Right atrium auricular region (tissue), 2 donors: ENCODE data around the gene APCDD1L. TPM values are rescaled to one million over a fixed set of nuclear protein-coding genes. Genes with fewer than 3 reads are reported as not detected.

Source experiments
- DNase-seq: peaks from one replicate; pipeline ENCODE4 v3.0.0-alpha.2; 2019; ENCODE audit warnings: low spot score
- H3K27ac ChIP-seq, 2 donors: fragments of 200-600 bp; sonication (generic); 1 replicate in 1 of 2; 2 replicates in 1 of 2; pipeline ENCODE4 v1.5.1; 2016 to 2019
- H3K27me3 ChIP-seq, 2 donors: fragments of 200-600 bp; sonication (generic); one replicate each; pipeline versions ENCODE4 v1.5.1 to v1.6.0; 2017 to 2019
- H3K36me3 ChIP-seq: fragments of 200-600 bp; sonication (generic); one replicate; pipeline ENCODE4 v1.5.1; 2016
- H3K4me1 ChIP-seq, 2 donors: fragments of 200-600 bp; sonication (generic); one replicate each; pipeline versions ENCODE4 v1.5.1 to v1.6.0; 2017 to 2019
- H3K4me3 ChIP-seq, 2 donors: fragments of 200-600 bp; sonication (generic); 1 replicate in 1 of 2; 2 replicates in 1 of 2; pipeline ENCODE4 v1.5.1; 2017 to 2019; ENCODE audit warnings: mild to moderate bottlenecking in 1 of 2, moderate library complexity in 1 of 2
- H3K9me3 ChIP-seq, 2 donors: fragments of 200-600 bp; sonication (generic); one replicate each; pipeline ENCODE4 v1.5.1; 2019
- total RNA-seq, 2 donors: library from RNA; depleted of rRNA; stranded (reverse); fragments of >200 nt; gene quantifications; one replicate each; pipeline ENCODE4 v1.1.0, GENCODE V29; 2016
- TF ChIP-seq, protein P1 (sequence below), 2 donors: fragments of 200-600 bp; sonication (generic); IDR thresholded peaks; one replicate each; pipeline ENCODE4 v1.5.1; 2019; ENCODE audit warnings: antibody characterized with exemption in 2 of 2

Gene APCDD1L
- total RNA-seq, 2 donors from 2014 or later, result 0.89 to 1.5 TPM

DNA sequence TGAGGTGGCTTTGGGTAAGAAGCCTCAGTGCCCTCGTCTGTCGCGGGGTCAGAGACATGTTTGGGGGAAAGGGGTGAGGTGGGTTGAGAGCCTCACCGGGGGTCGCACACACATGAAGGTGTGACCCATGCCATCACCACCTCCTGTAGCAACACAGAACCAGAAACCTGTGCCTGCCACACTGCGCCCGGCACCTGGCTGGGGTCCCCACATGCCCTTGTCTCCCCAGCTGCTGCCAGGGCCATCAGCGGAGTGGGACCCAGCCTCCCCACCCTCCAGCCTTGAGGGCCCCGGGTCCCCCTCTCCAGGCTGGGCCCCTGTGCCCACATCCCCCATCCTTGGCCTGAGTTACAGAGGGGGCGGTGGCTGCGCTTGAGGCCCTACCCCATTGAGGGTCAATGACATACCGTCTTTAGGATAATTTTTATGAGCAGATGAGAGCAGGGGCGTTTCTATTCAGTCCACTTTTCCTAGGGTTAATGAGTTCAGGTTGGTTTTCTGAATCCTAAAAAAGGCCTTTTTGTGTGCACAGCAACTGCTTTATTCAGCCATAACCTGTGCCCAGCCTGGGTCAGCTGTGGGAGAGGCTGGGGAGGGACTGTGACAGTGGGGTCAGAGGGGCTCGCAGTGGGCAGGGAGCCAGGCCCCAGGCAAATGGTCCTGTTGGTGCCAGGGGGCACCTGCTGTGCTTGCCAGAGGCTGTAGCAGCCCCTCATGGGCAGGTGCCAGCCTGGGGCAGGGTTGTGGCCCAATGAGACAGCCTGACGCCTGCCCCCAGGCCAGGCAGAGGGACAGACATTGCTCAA lies 19.4 kb downstream of the APCDD1L start:
- TF ChIP-seq, protein P1, sequence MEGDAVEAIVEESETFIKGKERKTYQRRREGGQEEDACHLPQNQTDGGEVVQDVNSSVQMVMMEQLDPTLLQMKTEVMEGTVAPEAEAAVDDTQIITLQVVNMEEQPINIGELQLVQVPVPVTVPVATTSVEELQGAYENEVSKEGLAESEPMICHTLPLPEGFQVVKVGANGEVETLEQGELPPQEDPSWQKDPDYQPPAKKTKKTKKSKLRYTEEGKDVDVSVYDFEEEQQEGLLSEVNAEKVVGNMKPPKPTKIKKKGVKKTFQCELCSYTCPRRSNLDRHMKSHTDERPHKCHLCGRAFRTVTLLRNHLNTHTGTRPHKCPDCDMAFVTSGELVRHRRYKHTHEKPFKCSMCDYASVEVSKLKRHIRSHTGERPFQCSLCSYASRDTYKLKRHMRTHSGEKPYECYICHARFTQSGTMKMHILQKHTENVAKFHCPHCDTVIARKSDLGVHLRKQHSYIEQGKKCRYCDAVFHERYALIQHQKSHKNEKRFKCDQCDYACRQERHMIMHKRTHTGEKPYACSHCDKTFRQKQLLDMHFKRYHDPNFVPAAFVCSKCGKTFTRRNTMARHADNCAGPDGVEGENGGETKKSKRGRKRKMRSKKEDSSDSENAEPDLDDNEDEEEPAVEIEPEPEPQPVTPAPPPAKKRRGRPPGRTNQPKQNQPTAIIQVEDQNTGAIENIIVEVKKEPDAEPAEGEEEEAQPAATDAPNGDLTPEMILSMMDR (IDR thresholded peaks at IDR 0.05), result no peak
- no peak for DNase-seq
- no peaks in the 10 kb centered on the region for H3K4me1 ChIP-seq
- no peak overlapping the region for H3K4me3 ChIP-seq
- no peak overlapping the region for H3K27ac ChIP-seq
- no peaks in the 10 kb centered on the region for H3K9me3 ChIP-seq
- H3K27me3 ChIP-seq, result no peaks in the 10 kb centered on the region
- H3K36me3 ChIP-seq, result no peaks in the 10 kb centered on the region

DNA sequence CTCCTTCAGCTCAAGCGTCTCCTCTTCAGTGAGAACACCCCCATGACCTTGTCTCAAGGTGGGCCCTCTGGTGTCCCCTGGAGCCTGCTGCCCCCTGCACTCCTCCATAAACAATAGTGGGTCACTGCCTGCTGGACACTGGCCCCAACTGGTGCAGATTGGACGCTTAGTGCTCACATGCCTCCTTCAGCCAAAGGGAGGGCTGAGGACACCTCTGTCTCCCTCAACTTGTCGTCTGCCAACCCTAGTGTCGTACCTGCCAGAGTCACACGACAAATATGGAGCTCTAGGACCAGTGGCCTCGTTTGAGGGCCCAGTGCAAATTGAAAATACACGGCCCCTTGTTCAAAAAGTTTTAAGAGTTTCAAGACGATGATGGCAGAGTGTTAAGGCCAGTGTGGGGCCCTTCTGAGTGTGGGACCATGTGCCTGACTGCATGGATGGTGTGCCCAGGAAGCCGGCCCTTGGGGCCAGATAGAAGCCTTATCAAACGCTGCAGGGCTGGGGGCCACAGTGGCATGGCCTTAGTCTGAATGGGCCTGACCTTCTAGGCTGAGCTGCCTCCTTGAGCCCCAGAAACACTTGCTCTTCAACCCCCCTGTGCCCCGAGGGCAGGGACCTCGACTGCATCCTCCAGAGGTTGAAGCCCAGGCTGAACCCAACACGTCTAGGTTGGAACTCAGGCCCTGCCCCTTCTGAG lies 20.1 kb downstream of the APCDD1L start:
- TF ChIP-seq, protein P1 (IDR thresholded peaks at IDR 0.05), result no peak
- Histone ChIP-seq H3K36me3 (no peaks in the 10 kb centered on the region), H3K27me3 (no peaks in the 10 kb centered on the region), H3K4me3 (no peak overlapping the region), H3K9me3 (no peaks in the 10 kb centered on the region), H3K4me1 (no peaks in the 10 kb centered on the region), H3K27ac (no peak overlapping the region)
- DNase-seq, result peak; percentile 44

DNA sequence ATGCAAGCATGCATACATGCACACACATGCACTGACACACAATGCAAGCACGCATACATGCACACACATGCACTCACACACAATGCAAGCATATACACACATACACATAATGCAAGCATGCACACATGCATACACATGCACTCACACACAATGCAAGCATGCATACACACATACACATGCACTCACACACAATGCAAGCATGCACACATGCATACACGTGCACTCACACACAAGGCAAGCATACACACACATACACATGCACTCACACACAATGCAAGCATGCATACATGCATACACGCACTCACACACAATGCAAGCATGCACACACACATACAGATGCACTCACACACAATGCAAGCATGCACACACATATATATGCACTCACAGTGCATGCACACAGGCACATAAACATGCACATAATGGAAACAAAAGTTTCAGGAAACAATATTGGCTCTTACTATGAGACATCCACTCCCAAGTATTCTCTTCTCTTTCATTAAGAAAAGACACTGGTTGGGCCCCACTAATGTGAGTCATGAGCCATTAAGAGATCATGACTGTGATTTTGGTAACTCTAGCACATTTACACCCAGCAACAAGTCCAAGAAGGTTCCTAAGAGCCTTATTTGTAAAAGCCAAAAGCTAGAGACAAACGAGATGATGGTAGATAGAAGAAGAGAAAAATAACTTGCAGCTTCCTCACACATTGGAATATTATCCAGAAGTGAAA lies 22.2 kb downstream of the APCDD1L start:
- DNase-seq, result peak; percentile 16
- H3K9me3 ChIP-seq, result peaks cover 0 to 7% of the 10 kb centered on the region in 2 donors
- TF ChIP-seq, protein P1 (IDR thresholded peaks at IDR 0.05), result no peak
- no peaks in the 10 kb centered on the region for H3K36me3 ChIP-seq
- no peaks in the 10 kb centered on the region for H3K4me1 ChIP-seq
- no peak overlapping the region for H3K27ac ChIP-seq
- H3K4me3 ChIP-seq, result no peak overlapping the region
- no peaks in the 10 kb centered on the region for H3K27me3 ChIP-seq

DNA sequence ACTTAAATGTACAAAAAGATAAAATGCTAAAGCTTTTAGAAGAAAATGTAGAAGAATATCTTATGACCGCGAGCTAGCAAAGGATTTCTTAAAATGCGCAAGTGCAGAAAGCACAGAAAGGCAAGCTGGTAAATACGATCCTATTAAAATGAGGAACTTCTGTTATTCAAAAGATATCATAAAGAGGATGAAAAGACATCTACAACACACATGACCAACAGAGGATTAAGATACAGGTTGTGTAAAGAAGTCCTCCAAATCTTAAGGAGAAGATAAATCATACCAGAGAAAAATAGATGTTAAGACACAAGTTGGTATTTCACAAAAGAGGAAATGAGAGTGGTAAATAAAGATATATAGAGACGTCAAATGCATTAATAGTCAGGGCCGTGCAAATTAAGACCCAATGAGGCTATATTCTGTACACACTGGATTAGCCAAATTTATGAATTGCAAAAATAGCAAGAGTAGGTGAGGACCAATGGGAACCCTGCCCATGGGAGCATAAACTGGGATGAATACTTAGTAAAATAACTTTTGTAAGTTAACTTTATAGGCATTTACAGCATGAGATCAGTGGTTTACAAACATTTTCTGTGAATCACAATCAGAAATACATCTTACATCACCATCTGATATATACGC lies 23.0 kb downstream of the APCDD1L start:
- H3K4me3 ChIP-seq, result no peak overlapping the region
- no peak overlapping the region for H3K27ac ChIP-seq
- H3K9me3 ChIP-seq, result peaks cover 0 to 12% of the 10 kb centered on the region in 2 donors
- H3K27me3 ChIP-seq, result no peaks in the 10 kb centered on the region
- TF ChIP-seq, protein P1 (IDR thresholded peaks at IDR 0.05), result no peak
- H3K36me3 ChIP-seq, result no peaks in the 10 kb centered on the region
- H3K4me1 ChIP-seq, result no peaks in the 10 kb centered on the region
- DNase-seq, result no peak

DNA sequence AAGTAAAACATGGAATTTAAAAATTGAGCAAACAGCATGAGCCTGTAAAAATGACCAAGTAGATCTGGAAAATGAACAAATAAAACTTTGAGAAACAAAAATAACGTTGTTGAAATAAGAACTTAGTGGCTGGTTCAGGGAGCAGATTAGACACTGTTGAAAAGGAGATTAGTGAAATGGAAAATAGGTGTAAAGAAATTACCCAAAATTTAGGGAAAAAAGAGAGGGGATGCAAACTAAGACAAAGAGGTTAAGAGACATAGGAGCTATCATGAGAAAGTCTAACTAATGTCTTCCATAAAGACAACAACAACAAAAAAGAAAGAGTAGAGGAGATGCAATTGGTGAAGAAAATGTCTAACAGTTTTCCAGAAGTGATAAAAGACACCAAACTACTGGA lies 29.0 kb downstream of the APCDD1L start:
- no peak overlapping the region for H3K4me3 ChIP-seq
- no peaks in the 10 kb centered on the region for H3K4me1 ChIP-seq
- H3K36me3 ChIP-seq, result no peaks in the 10 kb centered on the region
- peaks cover 0 to 34% of the 10 kb centered on the region in 2 donors for H3K9me3 ChIP-seq
- no peaks in the 10 kb centered on the region for H3K27me3 ChIP-seq
- TF ChIP-seq, protein P1 (IDR thresholded peaks at IDR 0.05), result no peak
- H3K27ac ChIP-seq, result no peak overlapping the region
- no peak for DNase-seq
